Activated B cell treated with CpG ODN at 0.5 μM for 24 hours (primary cell): ENCODE measurements around the gene TSHZ2. TPM values are rescaled to one million over a fixed set of nuclear protein-coding genes. Genes with fewer than 3 reads are reported as not detected.

Experiments
- ATAC-seq: fragments of 200-7000 bp; cut with Tn5 transposase; one replicate; pipeline ENCODE4 v1.10.0; 2021; ENCODE audit warnings: low read depth, mild to moderate bottlenecking, moderate library complexity
- CTCF ChIA-PET: fragments of 350-600 bp; sonication (Branson Sonifier 250); formaldehyde crosslinking; loops from one replicate; lab custom pipeline; 2021; ENCODE audit warnings: antibody characterized with exemption; lab: Charles Lee
- POLR2A ChIA-PET: fragments of 350-600 bp; sonication (Branson Sonifier 250); formaldehyde crosslinking; loops from one replicate; lab custom pipeline; 2021; ENCODE audit warnings: antibody characterized with exemption; lab: Charles Lee
- DNase-seq: peaks from one replicate; pipeline ENCODE4 v3.0.0; 2022
- H3K27ac Mint-ChIP-seq: one replicate; pipeline ENCODE4 v1.8.0; 2020; ENCODE audit warnings: mixed read lengths
- H3K27me3 Mint-ChIP-seq: one replicate; pipeline ENCODE4 v1.8.0; 2021; ENCODE audit warnings: mixed read lengths
- H3K36me3 Mint-ChIP-seq: one replicate; pipeline ENCODE4 v1.8.0; 2021; ENCODE audit warnings: low read depth, mixed read lengths
- H3K4me1 Mint-ChIP-seq: one replicate; pipeline ENCODE4 v1.8.0; 2021; ENCODE audit warnings: mixed read lengths
- H3K4me3 Mint-ChIP-seq: one replicate; pipeline ENCODE4 v1.8.0; 2020; ENCODE audit warnings: mild to moderate bottlenecking, mixed read lengths
- H3K9me3 Mint-ChIP-seq: one replicate; pipeline ENCODE4 v1.8.0; 2020; ENCODE audit warnings: mixed read lengths
- intact Hi-C: fragments of 100-400 bp; cut with micrococcal nuclease; formaldehyde crosslinking; loops from one replicate; pipeline ENCODE4 v1.15.1; 2024
- total RNA-seq: library from RNA; stranded (reverse); gene quantifications from 2 replicates; pipeline ENCODE4 v1.2.3, GENCODE V29; 2022
- TF ChIP-seq, protein P1 (sequence below): fragments of 200-600 bp; IDR thresholded peaks from one replicate; pipeline ENCODE4 v1.8.0; 2022; ENCODE audit warnings: antibody characterized with exemption, mild to moderate bottlenecking

The TSHZ2 gene
- total RNA-seq, 1 donor from 2014 or later = 1.7 TPM

DNA sequence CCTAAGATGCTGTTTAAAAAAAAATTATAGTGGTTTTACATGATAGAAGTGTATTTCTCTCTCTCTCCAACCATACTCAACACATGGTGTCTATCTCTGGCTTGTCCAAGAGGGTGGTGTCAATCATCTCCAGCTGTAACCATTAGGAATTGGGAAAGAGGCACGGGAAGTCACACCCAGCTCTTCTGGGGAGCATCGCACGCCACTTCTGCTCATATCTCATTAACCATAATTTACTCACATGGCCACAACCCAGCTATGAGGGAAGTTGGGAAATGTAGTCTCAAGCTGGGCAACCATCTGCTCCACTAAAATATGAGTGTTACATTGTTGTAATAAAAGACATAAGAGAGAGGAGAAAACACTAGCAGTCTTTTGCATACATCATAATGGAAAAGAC, 30.4 kb upstream of the TSHZ2 start:
- ATAC-seq (no peak), DNase-seq (no peak)
- ChIA-PET POLR2A (no interaction called here), CTCF (no interaction called here)
- Mint-ChIP-seq H3K27me3 (peaks cover 2% of the 10 kb centered on the region), H3K27ac (no peak overlapping the region), H3K4me3 (no peak overlapping the region), H3K4me1 (no peaks in the 10 kb centered on the region), H3K9me3 (no peaks in the 10 kb centered on the region), H3K36me3 (no peaks in the 10 kb centered on the region)
- TF ChIP-seq, protein P1, sequence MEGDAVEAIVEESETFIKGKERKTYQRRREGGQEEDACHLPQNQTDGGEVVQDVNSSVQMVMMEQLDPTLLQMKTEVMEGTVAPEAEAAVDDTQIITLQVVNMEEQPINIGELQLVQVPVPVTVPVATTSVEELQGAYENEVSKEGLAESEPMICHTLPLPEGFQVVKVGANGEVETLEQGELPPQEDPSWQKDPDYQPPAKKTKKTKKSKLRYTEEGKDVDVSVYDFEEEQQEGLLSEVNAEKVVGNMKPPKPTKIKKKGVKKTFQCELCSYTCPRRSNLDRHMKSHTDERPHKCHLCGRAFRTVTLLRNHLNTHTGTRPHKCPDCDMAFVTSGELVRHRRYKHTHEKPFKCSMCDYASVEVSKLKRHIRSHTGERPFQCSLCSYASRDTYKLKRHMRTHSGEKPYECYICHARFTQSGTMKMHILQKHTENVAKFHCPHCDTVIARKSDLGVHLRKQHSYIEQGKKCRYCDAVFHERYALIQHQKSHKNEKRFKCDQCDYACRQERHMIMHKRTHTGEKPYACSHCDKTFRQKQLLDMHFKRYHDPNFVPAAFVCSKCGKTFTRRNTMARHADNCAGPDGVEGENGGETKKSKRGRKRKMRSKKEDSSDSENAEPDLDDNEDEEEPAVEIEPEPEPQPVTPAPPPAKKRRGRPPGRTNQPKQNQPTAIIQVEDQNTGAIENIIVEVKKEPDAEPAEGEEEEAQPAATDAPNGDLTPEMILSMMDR = no peak
- intact Hi-C loops = no loop called here

DNA sequence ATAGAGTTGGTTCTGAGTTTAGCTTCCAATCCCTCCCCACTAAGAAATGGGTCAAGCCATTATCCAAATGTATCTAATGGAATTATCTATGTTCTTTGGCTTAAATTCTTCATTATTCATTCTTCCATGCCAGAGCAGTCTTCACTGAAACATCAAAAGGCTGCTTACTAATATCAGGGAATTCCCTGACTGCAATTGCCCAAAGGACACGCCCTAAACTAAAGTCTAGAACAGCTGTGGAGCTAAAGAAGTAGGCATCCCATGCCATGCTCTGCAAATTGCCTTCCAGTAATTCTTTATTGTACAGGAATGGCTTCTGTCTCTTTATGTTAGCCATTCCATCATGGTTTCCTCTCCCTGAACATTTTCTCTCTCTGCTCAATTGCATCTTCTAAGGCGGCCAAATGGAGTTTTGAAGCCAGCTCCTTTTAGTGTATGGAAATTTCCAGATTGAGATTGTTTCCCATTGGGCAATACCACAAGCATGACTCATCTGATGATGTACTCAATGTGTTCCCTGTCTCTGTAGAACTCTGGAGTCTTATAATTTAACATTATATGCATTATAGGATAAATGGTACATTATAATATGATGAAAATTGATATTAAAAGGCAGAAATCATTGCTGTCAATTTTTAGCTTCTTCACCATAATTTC, 28.8 kb upstream of the TSHZ2 start:
- Mint-ChIP-seq H3K27me3 (no peaks in the 10 kb centered on the region), H3K9me3 (no peaks in the 10 kb centered on the region), H3K27ac (no peak overlapping the region), H3K4me1 (no peaks in the 10 kb centered on the region), H3K36me3 (no peaks in the 10 kb centered on the region), H3K4me3 (no peak overlapping the region)
- CTCF ChIA-PET = no interaction called here
- TF ChIP-seq, protein P1 = no peak
- DNase-seq (no peak), ATAC-seq (no peak)
- intact Hi-C loops = no loop called here
- POLR2A ChIA-PET = no interaction called here

DNA sequence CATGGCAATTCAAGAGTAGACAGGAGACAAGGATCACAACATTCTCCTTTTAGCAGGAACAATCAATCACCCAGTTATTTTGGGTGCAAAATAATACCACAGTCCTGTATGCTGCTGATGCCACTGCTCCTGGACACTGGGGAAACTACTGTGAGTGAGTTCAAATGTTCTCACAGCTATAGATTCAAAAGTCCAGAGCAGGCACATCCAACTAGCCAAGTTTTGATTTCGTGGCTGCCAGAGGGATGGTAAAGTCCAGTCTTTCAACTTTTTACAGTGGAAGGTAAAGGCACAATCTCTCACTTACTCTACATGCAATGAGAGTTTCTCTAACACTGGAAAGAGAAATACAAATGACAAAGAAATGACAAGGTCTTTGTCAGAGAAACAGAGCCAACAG, 26.9 kb upstream of the TSHZ2 start:
- no peaks in the 10 kb centered on the region for H3K36me3 Mint-ChIP-seq
- ChIA-PET POLR2A (no interaction called here), CTCF (no interaction called here)
- no peaks in the 10 kb centered on the region for H3K27me3 Mint-ChIP-seq
- no peak for DNase-seq
- no peaks in the 10 kb centered on the region for H3K4me1 Mint-ChIP-seq
- no peak for ATAC-seq
- H3K4me3 Mint-ChIP-seq = no peak overlapping the region
- H3K27ac Mint-ChIP-seq = no peak overlapping the region
- H3K9me3 Mint-ChIP-seq = no peaks in the 10 kb centered on the region
- intact Hi-C loops = no loop called here
- TF ChIP-seq, protein P1 = no peak

DNA sequence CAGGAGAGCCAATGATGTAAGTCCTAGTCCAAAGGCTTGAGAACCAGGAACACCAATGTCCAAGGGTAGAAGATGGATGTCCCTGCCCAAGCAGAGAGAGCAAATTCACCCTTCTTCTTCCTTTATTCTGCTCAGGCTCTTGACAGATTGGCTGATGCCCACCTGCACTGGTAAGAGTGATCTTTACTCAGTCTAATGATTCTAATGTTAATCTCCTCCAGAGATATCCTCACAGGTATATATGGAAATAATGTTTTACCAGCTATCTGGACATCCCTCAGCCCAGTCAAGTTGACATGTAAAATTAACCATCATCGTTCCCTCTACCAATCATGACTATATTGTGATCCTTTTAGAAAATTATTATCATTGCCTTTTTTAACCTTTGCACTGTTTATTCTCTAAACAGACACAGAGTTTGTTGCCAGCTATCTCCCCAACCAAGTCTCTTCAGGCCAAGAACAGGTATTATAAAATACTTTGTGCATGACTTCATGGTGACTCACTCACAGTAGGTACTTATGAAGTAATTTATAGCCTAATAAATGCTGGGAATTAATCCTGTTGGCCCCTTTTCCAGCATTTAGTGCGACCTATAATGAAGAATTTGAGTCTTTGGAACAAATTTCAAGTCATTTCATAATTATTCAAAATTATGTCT, 26.2 kb upstream of the TSHZ2 start:
- H3K9me3 Mint-ChIP-seq = no peaks in the 10 kb centered on the region
- no peak overlapping the region for H3K4me3 Mint-ChIP-seq
- TF ChIP-seq, protein P1 = no peak
- H3K36me3 Mint-ChIP-seq = no peaks in the 10 kb centered on the region
- intact Hi-C loops = no loop called here
- CTCF ChIA-PET = no interaction called here
- no peaks in the 10 kb centered on the region for H3K4me1 Mint-ChIP-seq
- no peak for ATAC-seq
- POLR2A ChIA-PET = no interaction called here
- H3K27me3 Mint-ChIP-seq = no peaks in the 10 kb centered on the region
- no peak for DNase-seq
- no peak overlapping the region for H3K27ac Mint-ChIP-seq

DNA sequence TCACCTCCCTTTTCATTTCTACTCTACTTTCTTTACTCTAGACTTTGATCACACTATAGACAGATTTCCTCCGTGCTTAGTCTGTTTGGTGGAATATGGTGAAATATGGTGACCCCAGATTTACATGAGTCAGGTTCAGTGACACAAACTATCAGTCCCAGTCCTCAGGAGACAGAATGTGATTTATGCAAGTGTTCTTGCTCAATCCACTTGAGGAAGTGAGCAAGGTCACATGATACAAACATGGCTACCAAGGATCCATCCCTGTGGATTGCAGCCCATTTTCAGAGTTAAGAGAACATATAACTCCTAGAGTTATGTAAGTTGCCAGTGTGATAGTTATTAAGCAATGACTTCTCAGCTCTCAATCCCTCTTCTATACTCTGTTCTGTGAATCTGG, 23.7 kb upstream of the TSHZ2 start:
- intact Hi-C loops = no loop called here
- ATAC-seq = no peak
- CTCF ChIA-PET = no interaction called here
- H3K36me3 Mint-ChIP-seq = no peaks in the 10 kb centered on the region
- POLR2A ChIA-PET = no interaction called here
- H3K9me3 Mint-ChIP-seq = no peaks in the 10 kb centered on the region
- no peaks in the 10 kb centered on the region for H3K4me1 Mint-ChIP-seq
- no peak for DNase-seq
- H3K27ac Mint-ChIP-seq = no peak overlapping the region
- TF ChIP-seq, protein P1 = no peak
- H3K27me3 Mint-ChIP-seq = no peaks in the 10 kb centered on the region
- H3K4me3 Mint-ChIP-seq = no peak overlapping the region
